H1 (cell line): ENCODE results near the gene TMEM163. TPM values are rescaled to one million over a fixed set of nuclear protein-coding genes. Genes with fewer than 3 reads are reported as not detected.

ENCODE experiments used
- ASH2L ChIP-seq: fragments of 200-600, 300-600 bp; sonication (generic); IDR thresholded peaks from one replicate; pipeline ENCODE4 v1.7.1; 2017; ENCODE audit warnings: low read length
- SAP30 ChIP-seq: fragments of 300-600 bp; sonication (generic); IDR thresholded peaks from 2 replicates; pipeline ENCODE4 v1.7.1; 2012; ENCODE audit warnings: low read length, moderate library complexity, mild to moderate bottlenecking, inconsistent platforms; ENCODE audit not compliant: insufficient read depth, insufficient replicate concordance
- polyA plus RNA-seq, 7 experiments: library from polyadenylated mRNA; depleted of rRNA in 3 of 7; stranded (reverse) in 5 of 7; unstranded in 2 of 7; fragments of >200 nt in 5 of 7; fragments of 200-250 nt in 2 of 7; gene quantifications; 1 replicate in 5 of 7; 2 replicates in 1 of 7; 4 replicates in 1 of 7; pipeline versions ENCODE4 v1.2.1 to v1.2.3, GENCODE V29; 2011 to 2013; ENCODE audit warnings: missing spikeins in 2 of 7, mixed read lengths in 2 of 7
- total RNA-seq: library from RNA; stranded (reverse); fragmentation: NEBNext Ultra II Directional; extraction: Animal tissue kit (Norgen Biotek cat#: 25700); gene quantifications from 2 replicates; pipeline ENCODE4 v1.2.1, GENCODE V29; 2021
- TF ChIP-seq, protein P1 (sequence below), 3 experiments: IDR thresholded peaks; 1 replicate in 2 of 3; 2 replicates in 1 of 3; pipeline versions ENCODE4 v1.5.1 to v1.6.1; 2011; ENCODE audit warnings: low read length in 3 of 3, mild to moderate bottlenecking in 3 of 3, inconsistent platforms in 2 of 3, low read depth in 1 of 3, moderate library complexity in 1 of 3; ENCODE audit not compliant: insufficient read depth in 1 of 3; ENCODE audit errors: control extremely low read depth in 1 of 3

TMEM163 gene
- total and polyA plus RNA-seq, 2 of the 8 experiments (the other 6 are each of a cell fraction or from before 2014, with no cell fraction given): 2.8 to 3.2 TPM

DNA sequence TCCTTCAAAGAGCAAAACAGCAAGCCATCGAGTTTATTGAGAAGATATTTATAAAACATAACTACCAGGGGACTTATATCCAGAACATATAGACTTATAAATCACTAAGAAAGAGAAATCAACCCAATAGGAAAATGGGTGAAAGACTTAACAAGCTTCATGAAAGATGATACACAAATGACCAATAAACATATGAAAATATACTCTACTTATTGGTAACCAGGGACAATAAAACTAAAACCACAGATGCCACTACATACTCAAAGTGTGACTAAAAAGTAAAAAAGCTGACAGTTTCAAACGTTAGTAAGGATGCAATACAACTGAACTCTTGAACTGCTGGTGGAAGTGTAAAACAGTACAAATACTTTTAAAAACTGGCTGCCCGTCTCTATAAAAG lies 154.3 kb downstream of the TMEM163 start (continued):
- TF ChIP-seq, protein P1, sequence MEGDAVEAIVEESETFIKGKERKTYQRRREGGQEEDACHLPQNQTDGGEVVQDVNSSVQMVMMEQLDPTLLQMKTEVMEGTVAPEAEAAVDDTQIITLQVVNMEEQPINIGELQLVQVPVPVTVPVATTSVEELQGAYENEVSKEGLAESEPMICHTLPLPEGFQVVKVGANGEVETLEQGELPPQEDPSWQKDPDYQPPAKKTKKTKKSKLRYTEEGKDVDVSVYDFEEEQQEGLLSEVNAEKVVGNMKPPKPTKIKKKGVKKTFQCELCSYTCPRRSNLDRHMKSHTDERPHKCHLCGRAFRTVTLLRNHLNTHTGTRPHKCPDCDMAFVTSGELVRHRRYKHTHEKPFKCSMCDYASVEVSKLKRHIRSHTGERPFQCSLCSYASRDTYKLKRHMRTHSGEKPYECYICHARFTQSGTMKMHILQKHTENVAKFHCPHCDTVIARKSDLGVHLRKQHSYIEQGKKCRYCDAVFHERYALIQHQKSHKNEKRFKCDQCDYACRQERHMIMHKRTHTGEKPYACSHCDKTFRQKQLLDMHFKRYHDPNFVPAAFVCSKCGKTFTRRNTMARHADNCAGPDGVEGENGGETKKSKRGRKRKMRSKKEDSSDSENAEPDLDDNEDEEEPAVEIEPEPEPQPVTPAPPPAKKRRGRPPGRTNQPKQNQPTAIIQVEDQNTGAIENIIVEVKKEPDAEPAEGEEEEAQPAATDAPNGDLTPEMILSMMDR (IDR thresholded peaks at IDR 0.05; ENCODE audit: control extremely low read depth in 1 of 3, insufficient read depth in 1 of 3, low read depth in 1 of 3, low read length in 3 of 3): no peak
- TF ChIP-seq SAP30 (no peak), ASH2L (no peak)
- TF ChIP-seq, all 59 proteins: peak for 0
